Stomach smooth muscle (tissue), 2 donors: ENCODE data around the gene PPP1R36.
"Not testable (repeated sequence)": the region's sequence is repeated elsewhere in the genome, so short reads cannot be mapped to it uniquely, and the experiment has no call there.

Experiments
- H3K27ac ChIP-seq: one replicate; pipeline ENCODE4 v1.7.0; 2013; ENCODE audit warnings: mild to moderate bottlenecking, low read length, inconsistent platforms
- H3K27me3 ChIP-seq, 2 donors: one replicate each; pipeline ENCODE4 v1.7.0; 2013; ENCODE audit warnings: low read length in 2 of 2; ENCODE audit not compliant: insufficient read depth in 2 of 2, control insufficient read depth in 1 of 2
- H3K36me3 ChIP-seq, 2 donors: one replicate each; pipeline ENCODE4 v1.7.0; 2013; ENCODE audit warnings: low read length in 2 of 2; ENCODE audit not compliant: control insufficient read depth in 2 of 2, insufficient read depth in 2 of 2
- H3K4me1 ChIP-seq: one replicate; pipeline ENCODE4 v1.7.0; 2013; ENCODE audit warnings: low read length; ENCODE audit not compliant: control insufficient read depth, insufficient read depth
- H3K4me3 ChIP-seq, 2 donors: one replicate each; pipeline ENCODE4 v1.7.0; 2013; ENCODE audit warnings: low read length in 2 of 2
- H3K9ac ChIP-seq, 2 donors: one replicate each; pipeline ENCODE4 v1.7.0; 2013; ENCODE audit warnings: low read length in 2 of 2, mild to moderate bottlenecking in 1 of 2
- H3K9me3 ChIP-seq, 2 donors: one replicate each; pipeline ENCODE4 v1.7.0; 2013; ENCODE audit warnings: low read length in 2 of 2; ENCODE audit not compliant: control insufficient read depth in 2 of 2
- donor health status: healthy.
- donor health status: Pancreatic carcinoma.

Gene PPP1R36

DNA sequence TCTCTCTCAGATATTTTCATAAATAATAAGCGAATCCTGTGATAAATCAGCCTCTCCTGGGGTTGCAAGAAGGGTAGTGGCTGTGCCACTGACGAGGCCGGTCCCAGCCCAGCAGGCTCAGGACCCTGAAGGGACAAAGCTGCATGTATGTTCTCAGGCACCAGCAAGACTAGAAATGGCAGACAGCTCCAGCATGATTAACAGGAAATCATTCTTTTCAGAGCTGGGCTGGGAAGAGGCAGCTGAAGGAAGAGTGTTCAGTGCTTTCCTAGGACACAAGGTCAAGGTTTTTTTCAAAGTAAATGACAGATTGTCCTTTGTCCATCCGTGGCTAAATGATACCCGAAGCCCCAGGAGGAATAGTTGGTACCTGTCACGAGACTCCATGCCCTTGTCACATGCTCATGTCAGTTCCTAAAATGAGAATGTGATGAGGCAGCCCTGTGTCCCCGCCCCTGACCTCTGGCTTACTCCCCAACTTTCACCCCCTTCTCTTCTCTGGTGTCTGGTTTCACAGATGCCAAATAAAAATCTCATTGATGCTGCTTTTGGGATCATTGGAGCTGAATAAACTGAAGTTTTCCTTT is 65.1 kb downstream of the PPP1R36 start:
- Histone ChIP-seq H3K4me3 (no peak overlapping the region), H3K36me3 (no peaks in the 10 kb centered on the region), H3K27me3 (no peaks in the 10 kb centered on the region), H3K9me3 (no peaks in the 10 kb centered on the region), H3K4me1 (peaks cover 19% of the 10 kb centered on the region), H3K27ac (no peak overlapping the region), H3K9ac (no peak overlapping the region)

DNA sequence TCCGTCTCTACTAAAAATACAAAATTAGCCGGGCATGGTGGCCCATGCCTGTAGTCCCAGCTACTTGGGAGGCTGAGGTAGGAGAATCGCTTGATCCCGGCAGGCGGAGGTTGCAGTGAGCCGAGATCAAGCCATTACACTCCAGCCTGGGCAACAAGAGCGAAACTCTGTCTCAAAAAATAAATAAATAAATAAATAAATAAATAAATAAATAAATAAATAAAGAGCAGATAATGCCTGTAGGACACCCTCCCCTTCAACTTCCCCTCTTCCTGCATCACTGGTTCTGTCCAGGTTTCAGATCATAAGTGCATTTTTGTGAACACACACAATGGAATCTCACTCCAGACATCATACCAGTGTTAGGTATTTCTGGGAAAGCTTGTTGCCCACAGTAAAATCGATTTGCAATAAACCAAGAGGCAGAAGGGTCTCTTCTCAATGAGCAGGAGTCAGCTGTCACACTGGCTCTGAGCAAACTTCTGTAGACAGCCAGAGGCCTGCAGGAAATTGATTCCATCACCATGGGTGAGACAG is 68.2 kb downstream of the PPP1R36 start:
- H3K4me3 ChIP-seq, H3K9ac ChIP-seq, H3K4me1 ChIP-seq: not testable (repeated sequence)

DNA sequence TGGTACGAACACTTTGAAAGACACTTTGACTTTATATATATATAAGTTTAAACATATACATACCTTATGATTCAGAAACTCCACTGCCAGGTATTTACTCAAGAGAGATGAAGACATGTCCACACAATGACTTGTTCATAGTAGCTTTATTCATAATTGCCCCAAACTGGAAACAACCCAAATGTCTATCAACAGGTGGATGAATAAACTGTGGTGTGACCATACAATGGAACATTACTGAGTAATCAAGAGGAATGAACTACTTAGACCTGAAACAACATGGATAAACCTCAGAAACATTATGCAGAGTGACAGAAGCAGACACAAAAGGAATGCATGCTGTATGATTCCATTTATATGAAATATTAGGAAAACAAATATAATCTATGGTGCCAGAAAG is 71.1 kb downstream of the PPP1R36 start:
- Histone ChIP-seq H3K4me1 (peaks cover 10% of the 10 kb centered on the region), H3K36me3 (no peaks in the 10 kb centered on the region), H3K27ac (no peak overlapping the region), H3K9me3 (no peaks in the 10 kb centered on the region), H3K4me3 (no peak overlapping the region), H3K27me3 (no peaks in the 10 kb centered on the region), H3K9ac (no peak overlapping the region)

More for the DNA sequence above, 68.2 kb downstream of the PPP1R36 start:
- not testable (repeated sequence) for H3K27ac ChIP-seq, H3K36me3 ChIP-seq, H3K9me3 ChIP-seq, H3K27me3 ChIP-seq

DNA sequence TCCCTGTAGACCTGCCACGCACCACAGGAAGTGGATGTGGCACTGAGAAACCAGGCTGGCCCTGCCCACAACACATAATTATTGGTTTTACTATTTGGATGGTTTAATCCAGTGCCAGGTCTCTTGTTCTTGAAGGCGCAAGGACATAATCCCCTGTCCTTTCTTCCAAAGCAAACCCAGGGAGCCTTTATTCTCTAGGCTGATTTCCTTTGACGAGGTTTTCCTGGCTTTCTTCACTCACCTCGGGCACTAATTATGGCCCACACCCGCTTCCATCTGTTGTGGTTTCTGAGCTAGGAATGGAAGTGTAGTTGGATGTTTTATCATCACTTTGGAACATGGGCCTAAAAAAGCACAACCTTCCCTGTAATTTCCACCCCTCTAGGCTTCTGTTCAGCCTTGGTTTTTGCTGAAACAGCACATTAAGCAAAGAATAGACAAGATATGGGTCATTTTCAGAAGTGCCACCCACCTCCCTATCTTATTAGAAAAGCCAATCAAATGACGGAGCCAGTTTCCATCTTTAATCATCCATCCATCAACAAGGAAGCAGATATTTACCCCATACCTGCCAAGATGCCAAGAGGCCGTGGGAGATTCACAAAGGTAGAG is 73.9 kb downstream of the PPP1R36 start:
- H3K9ac ChIP-seq = no peak overlapping the region
- H3K4me1 ChIP-seq = peaks cover 14% of the 10 kb centered on the region
- no peaks in the 10 kb centered on the region for H3K27me3 ChIP-seq
- H3K4me3 ChIP-seq = no peak overlapping the region
- no peaks in the 10 kb centered on the region for H3K9me3 ChIP-seq
- no peak overlapping the region for H3K27ac ChIP-seq
- H3K36me3 ChIP-seq = no peaks in the 10 kb centered on the region

DNA sequence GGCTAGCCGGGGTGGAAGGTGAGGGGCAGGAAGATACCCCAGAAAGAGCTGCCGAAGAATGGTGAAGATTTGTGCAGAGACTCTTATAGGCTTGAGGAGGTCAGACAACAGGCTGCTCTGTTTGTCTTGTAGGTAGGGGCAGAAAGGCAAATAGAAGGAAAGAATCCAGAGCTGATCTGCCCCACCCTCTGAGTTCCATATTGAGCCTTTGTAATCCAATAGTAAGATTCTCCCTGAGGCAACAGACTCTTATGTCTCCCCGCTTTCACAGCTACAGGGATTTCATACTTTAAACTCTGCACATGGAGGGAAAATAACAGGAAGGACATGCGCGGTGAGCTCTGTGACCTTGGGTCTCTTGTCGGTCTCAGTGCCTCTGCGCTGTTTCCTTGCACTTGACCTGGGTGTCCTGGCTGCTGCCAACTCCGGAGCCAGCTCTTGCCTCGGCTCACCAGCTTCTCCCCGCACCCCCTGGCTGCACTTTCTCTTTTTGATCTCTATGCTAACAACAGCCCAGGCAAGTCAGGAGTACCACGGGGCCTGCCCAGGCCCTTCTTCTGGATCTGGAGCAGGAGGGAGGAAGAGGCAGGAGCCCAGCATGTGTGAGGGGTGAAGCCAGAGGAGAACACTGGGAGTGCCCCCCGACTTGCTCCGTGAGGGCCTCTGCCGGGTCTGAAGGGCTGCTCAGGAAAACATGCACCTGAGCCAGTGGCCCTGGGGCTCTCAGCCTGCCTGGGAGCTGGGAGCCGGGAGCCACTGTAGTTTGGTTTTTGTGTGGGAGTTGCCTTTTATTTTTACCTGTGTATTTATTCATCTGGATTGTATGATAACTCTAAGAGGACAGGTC is 75.8 kb downstream of the PPP1R36 start:
- peak overlapping the region; percentile 7 to 55 for H3K4me3 ChIP-seq
- no peaks in the 10 kb centered on the region for H3K9me3 ChIP-seq
- no peak overlapping the region for H3K9ac ChIP-seq
- H3K4me1 ChIP-seq = peaks cover 20% of the 10 kb centered on the region
- H3K27ac ChIP-seq = peak overlapping the region; percentile 49
- no peaks in the 10 kb centered on the region for H3K27me3 ChIP-seq
- H3K36me3 ChIP-seq = no peaks in the 10 kb centered on the region

DNA sequence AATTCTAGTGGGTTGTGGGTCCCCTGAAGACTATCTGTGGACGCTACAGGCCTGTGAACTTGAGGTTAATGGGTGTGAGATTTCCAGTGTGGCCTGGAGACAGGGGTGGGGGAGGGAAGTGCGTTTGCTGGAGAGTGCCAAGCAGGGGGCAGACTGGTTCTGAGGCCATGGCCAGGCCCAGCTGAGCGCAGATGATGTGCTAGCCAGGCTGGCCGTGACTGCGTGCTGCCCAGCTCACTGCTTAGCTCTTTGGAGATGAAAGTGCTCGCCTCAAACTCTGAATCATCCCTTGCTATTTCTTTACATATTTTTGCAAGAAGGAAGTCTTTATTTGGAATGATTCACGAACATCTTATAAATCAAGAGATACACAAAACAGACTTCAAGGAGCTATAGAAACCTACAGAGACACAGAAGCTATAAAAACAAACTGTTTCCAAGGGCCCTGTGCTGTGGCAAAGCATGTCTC is 79.2 kb downstream of the PPP1R36 start:
- Histone ChIP-seq H3K27me3 (no peaks in the 10 kb centered on the region), H3K9me3 (no peaks in the 10 kb centered on the region), H3K4me3 (no peak overlapping the region), H3K36me3 (no peaks in the 10 kb centered on the region), H3K4me1 (peaks cover 20% of the 10 kb centered on the region), H3K9ac (peak overlapping the region in 1 of 2 donors; percentile 31), H3K27ac (peak overlapping the region; percentile 58)

DNA sequence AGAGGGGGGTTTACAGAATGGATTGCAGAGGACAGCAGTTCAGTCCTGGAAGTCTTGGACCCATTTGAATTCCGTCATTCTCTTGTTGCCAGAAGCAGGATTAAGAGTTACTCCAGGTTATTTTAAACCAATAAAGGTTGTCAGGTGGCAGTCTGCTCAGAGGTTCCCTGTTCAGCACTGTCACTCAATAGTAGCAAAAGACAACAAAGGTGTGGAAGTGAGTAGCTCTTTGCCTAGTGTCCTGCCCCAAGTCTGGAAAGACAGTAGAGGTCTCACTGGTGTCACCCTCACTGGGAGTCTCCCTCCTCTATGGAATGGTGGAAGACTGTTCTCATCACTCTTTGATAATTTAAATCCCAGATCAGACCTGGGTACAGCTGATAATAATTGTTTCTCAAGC is 81.0 kb downstream of the PPP1R36 start:
- no peaks in the 10 kb centered on the region for H3K9me3 ChIP-seq
- no peak overlapping the region for H3K4me3 ChIP-seq
- no peak overlapping the region for H3K9ac ChIP-seq
- no peaks in the 10 kb centered on the region for H3K36me3 ChIP-seq
- no peak overlapping the region for H3K27ac ChIP-seq
- H3K27me3 ChIP-seq = no peaks in the 10 kb centered on the region
- H3K4me1 ChIP-seq = peaks cover 12% of the 10 kb centered on the region

DNA sequence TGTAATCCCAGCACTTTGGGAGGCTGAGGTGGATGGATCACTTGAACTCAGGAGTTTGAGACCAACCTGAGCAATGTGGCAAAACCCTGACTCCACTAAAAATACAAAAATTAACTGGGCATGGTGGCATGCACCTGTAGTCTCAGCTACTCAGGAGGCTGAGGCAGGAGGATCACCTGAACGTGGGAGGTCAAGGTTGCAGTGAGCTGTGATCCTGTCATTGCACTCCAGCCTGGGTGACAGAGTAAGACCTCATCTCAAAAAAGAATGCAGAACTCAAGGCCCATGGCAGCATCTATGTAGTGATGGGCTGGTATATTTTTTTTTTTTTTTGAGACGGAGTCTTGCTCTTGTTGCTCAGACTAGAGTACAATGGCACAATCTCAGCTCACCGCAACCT is 81.5 kb downstream of the PPP1R36 start:
- H3K4me3 ChIP-seq, H3K9ac ChIP-seq, H3K4me1 ChIP-seq, H3K27ac ChIP-seq, H3K36me3 ChIP-seq, H3K27me3 ChIP-seq, H3K9me3 ChIP-seq: not testable (repeated sequence)

DNA sequence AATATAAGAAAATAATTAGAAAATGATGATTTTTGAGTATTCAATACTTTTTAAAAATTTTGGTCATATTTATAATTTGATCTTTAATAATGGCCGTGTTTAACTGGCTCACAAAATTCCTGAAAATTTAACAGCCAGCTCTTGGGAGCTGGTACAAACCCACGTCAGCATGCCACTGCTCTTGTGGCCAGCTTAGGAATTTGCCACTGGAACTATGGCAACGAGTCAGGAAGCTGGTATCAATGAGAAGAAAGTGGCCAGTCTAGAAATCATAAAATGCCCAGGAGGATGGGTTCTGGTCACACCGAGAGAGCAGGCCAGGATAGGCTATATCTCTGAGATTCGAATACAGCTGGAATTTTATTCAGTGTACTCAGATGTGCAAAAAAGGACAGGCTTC is 82.3 kb downstream of the PPP1R36 start:
- no peaks in the 10 kb centered on the region for H3K9me3 ChIP-seq
- peaks cover 9% of the 10 kb centered on the region for H3K4me1 ChIP-seq
- H3K9ac ChIP-seq = no peak overlapping the region
- H3K27ac ChIP-seq = no peak overlapping the region
- H3K27me3 ChIP-seq = no peaks in the 10 kb centered on the region
- no peak overlapping the region for H3K4me3 ChIP-seq
- H3K36me3 ChIP-seq = no peaks in the 10 kb centered on the region

DNA sequence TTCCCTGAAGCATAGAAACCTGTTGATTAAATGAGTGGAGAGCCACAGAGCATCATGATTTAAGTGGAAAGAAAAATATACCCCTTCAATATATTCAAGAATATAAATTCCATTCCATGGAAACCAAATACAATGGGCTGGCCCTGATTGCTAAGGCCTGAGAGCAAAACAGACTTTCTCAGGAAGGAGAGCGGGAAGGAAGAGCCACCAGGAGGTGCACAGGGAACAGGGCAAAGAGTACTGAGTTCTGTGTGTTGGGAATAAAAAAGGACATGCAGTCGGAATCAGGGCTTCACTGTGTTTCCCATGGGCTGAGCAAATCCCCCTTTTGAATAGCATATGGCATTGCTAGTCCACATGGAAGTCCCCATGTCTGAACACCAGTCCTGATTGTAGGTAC is 84.8 kb downstream of the PPP1R36 start:
- no peak overlapping the region for H3K27ac ChIP-seq

More for the DNA sequence above, 84.8 kb downstream of the PPP1R36 start:
- Histone ChIP-seq H3K36me3 (no peaks in the 10 kb centered on the region), H3K4me3 (no peak overlapping the region), H3K9ac (no peak overlapping the region), H3K4me1 (no peaks in the 10 kb centered on the region), H3K9me3 (no peaks in the 10 kb centered on the region), H3K27me3 (no peaks in the 10 kb centered on the region)
